Gastrocnemius medialis (tissue), 4 donors: ENCODE data around the gene ANHX.

ENCODE experiments used
- POLR2A ChIP-seq, 2 donors: fragments of 450-650 bp; IDR thresholded peaks; one replicate each; pipeline ENCODE4 v1.6.1; 2017; ENCODE audit warnings: antibody characterized with exemption in 2 of 2, mild to moderate bottlenecking in 2 of 2, moderate library complexity in 2 of 2
- TF ChIP-seq, protein P1 (sequence below), 5 experiments: fragments of 450-650 bp in 3 of 5; fragments of 200-600 bp in 2 of 5; sonication (generic) in 2 of 5; IDR thresholded peaks in 4 of 5; conservative IDR thresholded peaks in 1 of 5; 1 replicate in 4 of 5; 2 replicates in 1 of 5; pipeline ENCODE4 v1.5.1; 2016 to 2019; ENCODE audit warnings: antibody characterized with exemption in 5 of 5, mild to moderate bottlenecking in 3 of 5, moderate library complexity in 3 of 5

DNA sequence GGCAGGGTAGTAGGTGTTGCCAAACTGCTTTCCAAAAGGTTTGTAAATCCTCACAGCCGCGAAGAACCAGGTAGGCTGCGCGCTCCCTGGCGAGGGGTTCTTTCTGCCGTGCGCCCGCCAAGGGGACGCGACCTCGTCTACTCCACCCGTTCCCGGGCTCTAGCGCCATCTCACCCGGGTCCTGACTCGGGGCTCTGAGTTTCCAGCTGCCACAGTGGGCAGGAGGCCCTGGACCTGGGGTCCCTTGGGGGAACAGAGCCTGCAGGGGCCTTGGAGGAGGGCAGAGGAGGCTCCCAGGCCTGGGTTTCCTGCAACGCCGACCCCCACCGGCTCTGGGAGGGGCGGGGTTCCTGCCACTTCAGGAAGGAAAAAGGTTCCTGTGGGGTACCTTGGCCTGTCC, 706 bp downstream of the ANHX start:
- TF ChIP-seq, protein P1, sequence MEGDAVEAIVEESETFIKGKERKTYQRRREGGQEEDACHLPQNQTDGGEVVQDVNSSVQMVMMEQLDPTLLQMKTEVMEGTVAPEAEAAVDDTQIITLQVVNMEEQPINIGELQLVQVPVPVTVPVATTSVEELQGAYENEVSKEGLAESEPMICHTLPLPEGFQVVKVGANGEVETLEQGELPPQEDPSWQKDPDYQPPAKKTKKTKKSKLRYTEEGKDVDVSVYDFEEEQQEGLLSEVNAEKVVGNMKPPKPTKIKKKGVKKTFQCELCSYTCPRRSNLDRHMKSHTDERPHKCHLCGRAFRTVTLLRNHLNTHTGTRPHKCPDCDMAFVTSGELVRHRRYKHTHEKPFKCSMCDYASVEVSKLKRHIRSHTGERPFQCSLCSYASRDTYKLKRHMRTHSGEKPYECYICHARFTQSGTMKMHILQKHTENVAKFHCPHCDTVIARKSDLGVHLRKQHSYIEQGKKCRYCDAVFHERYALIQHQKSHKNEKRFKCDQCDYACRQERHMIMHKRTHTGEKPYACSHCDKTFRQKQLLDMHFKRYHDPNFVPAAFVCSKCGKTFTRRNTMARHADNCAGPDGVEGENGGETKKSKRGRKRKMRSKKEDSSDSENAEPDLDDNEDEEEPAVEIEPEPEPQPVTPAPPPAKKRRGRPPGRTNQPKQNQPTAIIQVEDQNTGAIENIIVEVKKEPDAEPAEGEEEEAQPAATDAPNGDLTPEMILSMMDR (IDR thresholded peaks at IDR 0.05 in 4 of 5, conservative IDR thresholded peaks at IDR 0.05 in 1 of 5) = no peak
- TF ChIP-seq POLR2A (IDR thresholded peaks at IDR 0.05) = no peak
